Measurements from ENCODE around the gene GCN1.
"Not testable (repeated sequence)": the region's sequence is repeated elsewhere in the genome, so short reads cannot be mapped to it uniquely, and the experiment has no call there.

The GCN1 gene

GRCh38 chr12:120214626-120215356 is 20.3 kb upstream of the GCN1 start:
- no peak for DNase-seq

GRCh38 chr12:120213758-120214157 is 19.2 kb upstream of the GCN1 start:
- DNase-seq = no peak

GRCh38 chr12:120213182-120213581 is 18.7 kb upstream of the GCN1 start:
- DNase-seq = not testable (repeated sequence)

GRCh38 chr12:120212301-120212700 is 17.8 kb upstream of the GCN1 start:
- no peak for DNase-seq

GRCh38 chr12:120211904-120212283 is 17.4 kb upstream of the GCN1 start:
- DNase-seq = no peak

- DNase-seq = no peak
These were observed 16.9 kb upstream of the GCN1 start for GRCh38 chr12:120211243-120211903.

GRCh38 chr12:120209851-120210250 is 15.3 kb upstream of the GCN1 start:
- no peak for DNase-seq

- DNase-seq = no peak
These were observed 12.7 kb upstream of the GCN1 start for GRCh38 chr12:120207227-120207626.

- DNase-seq = not testable (repeated sequence)
These were observed 12.3 kb upstream of the GCN1 start for GRCh38 chr12:120206781-120207180.

- DNase-seq = no peak
These were observed 11.7 kb upstream of the GCN1 start for GRCh38 chr12:120206228-120206627.

GRCh38 chr12:120204171-120204570 is 9.7 kb upstream of the GCN1 start:
- no peak for DNase-seq

GRCh38 chr12:120200364-120200800 is 5.9 kb upstream of the GCN1 start:
- DNase-seq = no peak

GRCh38 chr12:120199595-120200306 is 5.2 kb upstream of the GCN1 start:
- DNase-seq = peak; percentile 62

- peak; percentile 37 for DNase-seq
These were observed 4.5 kb upstream of the GCN1 start for GRCh38 chr12:120199025-120199424.

GRCh38 chr12:120197542-120197887 is 3.0 kb upstream of the GCN1 start:
- DNase-seq = no peak

GRCh38 chr12:120196817-120197541 is 2.5 kb upstream of the GCN1 start:
- peak; percentile 53 for DNase-seq

GRCh38 chr12:120196363-120196762 is 1.8 kb upstream of the GCN1 start:
- DNase-seq = no peak

- no peak for DNase-seq
These were observed 335 bp downstream of the GCN1 start for GRCh38 chr12:120194226-120194533.

GRCh38 chr12:120193286-120193685 is 1.2 kb downstream of the GCN1 start:
- DNase-seq = not testable (repeated sequence)

- no peak for DNase-seq
These were observed 3.5 kb downstream of the GCN1 start for GRCh38 chr12:120190985-120191480.

GRCh38 chr12:120190386-120190785 is 4.1 kb downstream of the GCN1 start:
- no peak for DNase-seq

GRCh38 chr12:120186654-120187053 is 7.9 kb downstream of the GCN1 start:
- DNase-seq = no peak

- no peak for DNase-seq
These were observed 11.3 kb downstream of the GCN1 start for GRCh38 chr12:120183211-120183631.

All from DMS53 (cell line).